Pons (tissue), 1 donor: ENCODE data around the gene KCTD2.
"Not testable (repeated sequence)": the region's sequence is repeated elsewhere in the genome, so short reads cannot be mapped to it uniquely, and the experiment has no call there.

ENCODE experiments used
- DNase-seq: peaks from one replicate; pipeline ENCODE4 v3.0.0-alpha.2; 2016; ENCODE audit warnings: low spot score

The KCTD2 gene

DNA sequence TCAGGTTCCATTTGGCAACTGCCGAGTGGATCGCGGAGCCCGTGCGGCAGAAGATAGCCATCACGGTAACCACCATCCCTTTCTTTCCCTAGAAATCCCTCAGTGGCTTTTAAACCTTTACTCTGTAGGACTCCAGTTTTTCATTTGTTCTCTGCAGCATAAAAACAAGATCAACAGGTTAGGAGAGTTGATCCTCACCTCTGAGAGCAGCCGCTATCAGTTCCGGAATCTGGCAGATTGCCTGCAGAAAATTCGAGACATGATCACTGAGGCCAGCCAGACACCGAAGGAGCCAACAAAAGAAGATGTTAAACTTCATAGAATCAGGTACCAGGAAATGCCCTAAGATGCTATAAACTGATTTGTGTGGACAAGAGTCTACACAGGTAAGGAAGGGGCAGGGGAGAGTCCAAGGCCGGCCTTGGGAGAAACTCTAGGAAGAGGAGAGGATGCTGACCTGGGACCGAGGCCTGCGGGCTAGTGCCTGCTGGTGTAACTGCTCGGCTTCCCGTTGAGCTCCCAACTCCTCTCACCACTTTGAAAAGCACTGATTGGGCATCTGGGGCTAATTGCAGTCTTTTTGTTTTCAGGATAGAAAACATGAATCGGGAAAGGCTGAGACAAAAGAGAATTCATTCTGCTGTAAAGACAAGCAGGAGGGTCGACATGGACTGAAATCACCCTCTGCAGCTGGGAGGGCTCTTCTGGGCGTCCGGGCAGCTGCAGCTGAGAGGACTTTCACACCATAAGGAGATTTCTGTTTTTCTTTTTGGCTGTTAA is 26.5 kb upstream of the KCTD2 start:
- peak; percentile 90 for DNase-seq

GRCh38 chr17:75024686-75025397 is 22.2 kb upstream of the KCTD2 start:
- no peak for DNase-seq

- not testable (repeated sequence) for DNase-seq
Measured at GRCh38 chr17:75025398-75025734, 21.7 kb upstream of the KCTD2 start.

DNA sequence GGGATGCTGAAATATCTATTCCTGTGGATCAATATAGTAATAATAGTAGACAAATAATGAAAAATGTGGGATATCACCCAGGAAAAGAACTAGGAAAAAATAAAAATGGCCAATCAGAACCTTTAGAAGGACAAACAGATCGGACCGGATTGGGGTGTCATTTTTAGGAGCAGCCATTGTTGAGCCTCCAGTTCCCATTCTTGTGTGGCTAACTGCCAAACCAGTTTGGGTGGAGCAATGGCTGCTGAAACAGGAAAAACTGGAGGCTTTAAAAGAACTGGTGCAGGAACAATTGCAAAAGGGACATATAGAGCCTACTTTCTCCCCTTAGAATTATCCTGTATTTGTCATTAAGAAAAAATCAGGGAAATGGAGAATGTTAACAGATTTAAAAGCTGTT is 20.4 kb upstream of the KCTD2 start:
- not testable (repeated sequence) for DNase-seq

DNA sequence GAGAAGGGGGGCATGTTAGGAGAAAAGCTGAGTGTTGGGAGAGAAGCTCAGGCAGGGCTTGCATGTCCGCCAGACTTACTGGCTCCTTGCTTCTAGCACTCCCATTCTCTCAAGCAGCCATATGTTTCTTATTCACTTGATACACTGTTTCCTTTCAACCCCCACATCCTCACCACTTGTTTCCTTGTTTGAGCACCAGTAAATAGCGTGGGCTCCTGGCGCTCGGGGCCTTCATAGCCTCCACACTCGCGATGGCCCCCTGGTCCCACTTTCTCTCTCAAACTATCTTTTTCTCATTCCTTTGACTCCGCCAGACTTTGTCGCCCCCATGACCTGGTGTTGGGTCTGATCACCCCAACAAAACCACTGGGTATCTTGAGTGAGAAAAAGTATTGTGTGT is 16.9 kb upstream of the KCTD2 start:
- no peak for DNase-seq

- DNase-seq: peak; percentile 97
Measured at GRCh38 chr17:75031972-75032719, 14.9 kb upstream of the KCTD2 start.

DNA sequence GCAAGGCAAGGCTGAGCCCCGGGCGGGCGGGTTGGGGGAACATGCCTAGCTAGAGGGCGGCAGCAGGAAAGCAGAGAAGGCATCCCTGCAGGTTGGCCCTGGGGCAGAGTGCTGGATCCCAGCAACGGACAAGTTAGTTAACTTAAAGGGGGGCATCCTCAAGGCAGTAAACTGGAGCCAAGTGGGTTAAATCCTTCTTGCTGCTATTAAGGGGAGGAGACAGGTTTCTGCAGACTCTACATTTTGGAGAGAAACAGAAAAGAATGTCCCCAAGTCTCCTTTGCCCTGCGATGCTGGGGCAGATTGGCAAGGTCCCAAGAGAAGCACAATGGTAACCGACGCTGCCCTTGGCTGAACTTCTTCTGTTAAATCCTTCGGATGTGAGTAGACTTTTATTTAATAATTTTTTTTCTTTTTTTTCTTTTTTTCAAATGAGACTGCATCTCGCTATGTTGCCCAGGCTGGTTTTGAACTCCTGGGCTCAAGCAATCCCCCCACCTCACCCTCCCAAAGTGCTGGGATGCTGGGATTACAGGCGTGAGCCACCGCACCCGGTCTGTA is 14.2 kb upstream of the KCTD2 start:
- no peak for DNase-seq

DNA sequence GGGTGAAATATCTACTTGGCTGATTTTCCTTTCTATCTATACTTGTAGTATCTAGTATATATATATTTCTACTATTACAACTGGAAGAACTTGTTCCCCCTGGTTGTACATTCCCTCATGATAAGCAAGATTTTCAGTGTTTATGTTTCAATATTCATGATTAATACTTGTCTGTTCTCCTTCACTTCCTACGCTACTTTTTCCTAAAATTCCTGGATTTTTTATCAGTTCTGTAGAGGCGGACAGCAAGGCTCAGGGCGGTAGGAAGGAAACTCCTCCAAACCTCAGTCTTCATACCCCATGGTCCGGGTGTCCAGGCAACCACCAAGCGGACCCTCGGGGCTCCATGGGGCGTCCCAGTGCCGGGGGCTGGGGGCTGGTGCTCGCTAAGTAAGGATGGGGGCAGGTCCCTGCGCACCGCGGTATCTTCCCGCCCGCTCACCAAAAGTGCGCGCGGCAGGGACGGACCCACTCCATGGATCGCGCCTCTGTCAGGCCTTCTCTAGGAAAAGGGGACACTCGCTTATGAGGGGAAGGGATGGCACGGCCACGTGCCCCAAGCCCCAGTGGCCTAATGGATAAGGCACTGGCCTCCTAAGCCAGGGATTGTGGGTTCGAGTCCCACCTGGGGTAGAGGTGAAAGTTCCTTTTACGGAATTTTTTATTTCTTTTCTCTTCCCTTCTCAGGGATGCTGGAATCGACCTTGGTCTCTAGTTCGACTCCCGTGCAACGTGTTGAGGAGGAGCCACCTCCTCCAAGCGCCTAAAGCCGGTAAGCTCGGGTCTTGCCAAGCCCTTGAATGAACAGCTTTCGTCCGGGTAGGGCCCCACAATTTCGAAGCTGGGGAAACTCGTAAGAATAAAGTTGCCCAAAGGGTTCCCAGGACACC is 13.4 kb upstream of the KCTD2 start:
- DNase-seq: peak; percentile 92

- peak; percentile 86 for DNase-seq
Measured at GRCh38 chr17:75034236-75034908, 12.7 kb upstream of the KCTD2 start.

GRCh38 chr17:75036643-75037268 is 10.3 kb upstream of the KCTD2 start:
- DNase-seq: peak; percentile 48

DNA sequence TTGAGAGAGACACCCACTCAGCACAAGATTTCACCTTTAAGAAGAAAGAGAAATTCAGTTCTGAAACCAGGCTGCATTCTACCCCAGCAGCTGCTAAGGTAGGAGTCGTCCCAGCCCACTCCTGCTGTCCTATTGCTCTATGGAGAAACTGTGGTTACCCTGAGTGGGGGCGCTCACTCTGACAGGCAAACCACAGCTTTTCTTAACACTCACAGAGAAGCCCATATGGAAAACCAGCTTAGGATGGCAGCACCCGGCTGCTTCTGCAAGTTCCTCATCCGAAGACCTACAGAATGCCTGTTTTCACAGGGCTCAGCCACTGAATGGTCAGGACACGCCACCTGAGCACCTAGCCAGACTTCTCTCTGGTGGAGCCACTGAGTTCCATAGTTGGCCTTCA is 7.8 kb upstream of the KCTD2 start:
- no peak for DNase-seq

- no peak for DNase-seq
Measured at GRCh38 chr17:75041656-75042280, 5.3 kb upstream of the KCTD2 start.

- DNase-seq: not testable (repeated sequence)
Measured at GRCh38 chr17:75043789-75044188, 3.2 kb upstream of the KCTD2 start.

GRCh38 chr17:75044716-75045115 is 2.3 kb upstream of the KCTD2 start:
- DNase-seq: no peak

DNA sequence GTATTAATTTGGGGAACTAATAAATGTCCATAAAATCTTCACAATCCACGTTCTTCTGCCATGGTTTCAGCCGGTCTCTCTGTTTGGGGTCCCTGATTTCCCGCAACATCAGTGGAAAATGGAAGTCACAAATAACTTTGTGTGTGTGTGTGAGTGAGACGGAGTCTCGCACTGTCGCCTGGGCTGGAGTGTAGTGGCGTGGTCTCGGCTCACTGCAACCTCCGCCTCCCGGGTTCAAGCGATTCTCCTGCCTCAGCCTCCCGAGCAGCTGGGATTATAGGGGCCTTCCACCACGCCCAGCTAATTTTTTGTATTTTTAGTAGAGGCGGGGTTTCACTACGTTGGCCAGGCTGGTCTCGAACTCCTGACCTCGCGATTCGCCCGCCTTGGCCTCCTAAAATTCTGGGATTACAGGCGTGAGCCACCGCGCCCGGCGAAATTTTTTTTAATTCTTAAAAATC is 1.0 kb upstream of the KCTD2 start:
- DNase-seq: not testable (repeated sequence)

DNA sequence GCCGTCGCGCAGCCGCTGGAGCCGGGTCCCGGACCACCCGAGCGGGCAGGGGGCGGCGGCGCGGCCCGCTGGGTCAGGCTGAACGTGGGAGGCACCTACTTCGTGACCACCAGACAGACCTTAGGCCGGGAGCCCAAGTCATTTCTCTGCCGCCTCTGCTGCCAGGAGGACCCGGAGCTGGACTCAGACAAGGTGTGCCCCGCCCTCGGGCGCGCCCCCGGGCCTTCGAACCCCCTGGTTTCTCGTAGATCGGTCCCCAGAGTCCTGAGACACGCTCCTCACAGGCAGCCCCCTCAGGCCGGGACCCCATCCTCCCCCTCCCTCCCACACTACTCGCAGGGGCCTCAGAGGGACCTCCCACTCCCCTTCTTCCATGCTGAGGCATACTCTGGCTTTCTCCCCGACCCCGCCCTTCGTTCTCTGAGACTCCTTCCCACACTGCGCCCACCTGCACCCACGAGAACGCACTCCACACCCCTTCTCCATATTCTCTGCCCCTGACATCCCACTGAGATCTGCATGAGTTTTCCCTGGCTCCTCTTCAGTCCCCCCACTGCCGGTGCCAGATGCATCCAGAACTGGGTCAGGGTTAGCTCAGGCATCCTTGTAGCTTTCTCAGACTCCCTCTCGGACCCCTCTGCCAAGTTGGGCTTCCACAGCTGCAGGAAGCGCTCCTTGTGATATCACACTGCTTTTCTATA is 523 bp downstream of the KCTD2 start:
- peak; percentile 42 for DNase-seq

- DNase-seq: peak; percentile 66
Measured at GRCh38 chr17:75048249-75048878, 1.3 kb downstream of the KCTD2 start.

GRCh38 chr17:75049057-75049456 is 2.0 kb downstream of the KCTD2 start:
- DNase-seq: no peak

- DNase-seq: no peak
Measured at GRCh38 chr17:75049706-75050105, 2.7 kb downstream of the KCTD2 start.
